NCI-H187 treated with DMSO at 0.1 percent for 48 hours (cell line): ENCODE data around the gene HFE.
"Not testable (repeated sequence)": the region's sequence is repeated elsewhere in the genome, so short reads cannot be mapped to it uniquely, and the experiment has no call there.

Experiments
- DNase-seq: peaks from one replicate; lab custom pipeline; 2025; lab: John Stamatoyannopoulos, UW

Gene HFE, protein sequence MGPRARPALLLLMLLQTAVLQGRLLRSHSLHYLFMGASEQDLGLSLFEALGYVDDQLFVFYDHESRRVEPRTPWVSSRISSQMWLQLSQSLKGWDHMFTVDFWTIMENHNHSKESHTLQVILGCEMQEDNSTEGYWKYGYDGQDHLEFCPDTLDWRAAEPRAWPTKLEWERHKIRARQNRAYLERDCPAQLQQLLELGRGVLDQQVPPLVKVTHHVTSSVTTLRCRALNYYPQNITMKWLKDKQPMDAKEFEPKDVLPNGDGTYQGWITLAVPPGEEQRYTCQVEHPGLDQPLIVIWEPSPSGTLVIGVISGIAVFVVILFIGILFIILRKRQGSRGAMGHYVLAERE

DNA sequence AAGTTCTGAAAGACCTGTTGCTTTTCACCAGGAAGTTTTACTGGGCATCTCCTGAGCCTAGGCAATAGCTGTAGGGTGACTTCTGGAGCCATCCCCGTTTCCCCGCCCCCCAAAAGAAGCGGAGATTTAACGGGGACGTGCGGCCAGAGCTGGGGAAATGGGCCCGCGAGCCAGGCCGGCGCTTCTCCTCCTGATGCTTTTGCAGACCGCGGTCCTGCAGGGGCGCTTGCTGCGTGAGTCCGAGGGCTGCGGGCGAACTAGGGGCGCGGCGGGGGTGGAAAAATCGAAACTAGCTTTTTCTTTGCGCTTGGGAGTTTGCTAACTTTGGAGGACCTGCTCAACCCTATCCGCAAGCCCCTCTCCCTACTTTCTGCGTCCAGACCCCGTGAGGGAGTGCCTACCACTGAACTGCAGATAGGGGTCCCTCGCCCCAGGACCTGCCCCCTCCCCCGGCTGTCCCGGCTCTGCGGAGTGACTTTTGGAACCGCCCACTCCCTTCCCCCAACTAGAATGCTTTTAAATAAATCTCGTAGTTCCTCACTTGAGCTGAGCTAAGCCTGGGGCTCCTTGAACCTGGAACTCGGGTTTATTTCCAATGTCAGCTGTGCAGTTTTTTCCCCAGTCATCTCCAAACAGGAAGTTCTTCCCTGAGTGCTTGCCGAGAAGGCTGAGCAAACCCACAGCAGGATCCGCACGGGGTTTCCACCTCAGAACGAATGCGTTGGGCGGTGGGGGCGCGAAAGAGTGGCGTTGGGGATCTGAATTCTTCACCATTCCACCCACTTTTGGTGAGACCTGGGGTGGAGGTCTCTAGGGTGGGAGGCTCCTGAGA, at the start of gene HFE:
HFE (plus strand) TSS at position 146 of the 832 bp plus-strand sequence; CDS start at position 158, 12 bp downstream.
- DNase-seq = no peak

DNA sequence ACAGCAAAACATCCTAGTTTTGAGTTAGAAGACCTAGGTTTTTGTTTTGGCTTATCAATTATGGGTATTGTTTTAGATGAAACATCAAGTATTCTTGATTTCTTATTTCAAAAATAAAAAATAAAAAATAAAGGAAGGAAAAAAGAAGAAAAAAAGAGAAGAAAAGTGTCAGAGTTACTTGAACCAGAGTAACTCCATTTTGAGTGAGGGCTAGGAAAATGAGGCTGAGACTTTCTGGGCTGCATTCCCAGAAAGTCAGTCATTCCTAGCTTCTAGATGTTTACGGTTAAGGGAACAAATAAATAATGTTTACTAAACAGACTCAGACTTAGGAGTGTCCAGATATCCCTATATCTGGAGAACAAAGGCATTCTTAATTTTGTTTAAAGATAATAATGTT, 45.3 kb upstream of the HFE start:
- no peak for DNase-seq

DNA sequence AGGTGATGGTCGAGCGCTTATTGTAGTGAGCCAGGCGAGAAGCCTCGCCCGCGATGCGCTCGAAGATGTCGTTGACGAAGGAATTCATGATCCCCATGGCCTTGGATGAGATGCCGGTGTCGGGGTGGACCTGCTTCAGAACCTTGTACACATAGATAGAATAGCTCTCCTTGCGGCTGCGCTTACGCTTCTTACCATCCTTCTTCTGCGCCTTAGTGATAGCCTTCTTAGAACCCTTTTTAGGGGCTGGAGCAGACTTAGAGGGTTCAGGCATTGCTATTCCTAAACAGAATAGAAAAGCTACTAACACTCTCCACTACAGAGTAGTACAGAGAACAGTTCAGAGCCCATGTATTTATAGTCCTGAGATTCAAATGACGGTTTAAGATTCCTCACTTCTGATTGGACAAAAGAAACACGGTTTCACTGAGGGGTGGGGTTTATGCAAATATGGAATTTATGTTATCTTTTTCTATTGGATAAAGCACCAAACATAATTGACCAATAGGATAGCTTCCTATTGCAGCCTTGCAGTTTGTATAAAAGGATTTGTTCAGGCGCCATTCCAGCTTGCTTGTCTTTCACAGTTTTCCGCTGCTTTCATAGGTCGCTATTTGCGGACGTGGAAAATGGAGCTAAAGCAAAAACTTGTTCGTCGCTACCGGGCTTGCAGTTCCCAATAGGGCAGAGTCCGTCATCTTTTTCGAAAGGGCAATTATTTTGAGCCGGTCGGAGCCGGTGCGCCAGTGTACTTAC, 43.7 kb upstream of the HFE start:
- DNase-seq = peak; percentile 83

DNA sequence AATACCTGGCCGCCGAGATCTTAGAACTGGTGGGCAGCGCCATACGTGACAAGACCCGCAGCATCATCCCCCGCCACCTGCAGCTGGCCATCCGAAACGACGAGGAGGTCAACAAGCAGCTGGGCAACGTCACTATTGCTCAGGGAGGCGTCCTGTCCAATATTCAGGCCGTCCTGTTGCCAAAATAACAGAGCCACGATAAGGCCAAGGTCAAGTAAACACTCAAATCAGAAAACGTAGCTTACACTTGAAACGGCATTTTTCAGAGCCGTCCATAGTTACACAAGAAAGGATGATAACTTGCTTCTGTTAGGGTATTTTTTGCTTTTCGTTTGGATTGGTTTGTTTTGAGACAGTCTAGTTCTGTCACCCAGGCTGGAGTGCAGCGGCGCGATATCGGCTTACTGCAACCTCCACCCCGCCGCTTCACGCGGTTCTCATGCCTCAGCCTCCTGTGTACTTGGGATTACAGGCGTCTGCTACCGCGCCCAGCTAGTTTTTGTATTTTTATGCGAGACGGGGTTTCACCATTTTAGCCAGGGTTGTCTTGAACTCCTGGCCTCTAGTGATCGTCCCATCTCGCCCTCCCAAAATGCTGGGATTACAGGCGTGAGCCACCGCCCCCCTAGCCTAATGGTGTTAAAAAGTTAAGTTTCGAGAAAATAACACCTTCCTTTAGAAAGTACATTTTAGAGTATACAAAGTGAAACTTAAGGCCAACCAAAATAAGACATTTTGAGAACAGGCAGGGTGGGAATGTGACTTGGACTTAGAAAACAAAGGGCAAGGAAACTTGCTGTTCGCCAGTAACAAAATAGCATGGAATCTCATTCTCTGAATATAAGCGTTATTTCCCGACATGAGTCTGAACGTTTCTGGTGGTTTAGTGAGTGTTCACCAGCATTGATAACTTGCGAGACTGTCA, 42.8 kb upstream of the HFE start:
- no peak for DNase-seq

DNA sequence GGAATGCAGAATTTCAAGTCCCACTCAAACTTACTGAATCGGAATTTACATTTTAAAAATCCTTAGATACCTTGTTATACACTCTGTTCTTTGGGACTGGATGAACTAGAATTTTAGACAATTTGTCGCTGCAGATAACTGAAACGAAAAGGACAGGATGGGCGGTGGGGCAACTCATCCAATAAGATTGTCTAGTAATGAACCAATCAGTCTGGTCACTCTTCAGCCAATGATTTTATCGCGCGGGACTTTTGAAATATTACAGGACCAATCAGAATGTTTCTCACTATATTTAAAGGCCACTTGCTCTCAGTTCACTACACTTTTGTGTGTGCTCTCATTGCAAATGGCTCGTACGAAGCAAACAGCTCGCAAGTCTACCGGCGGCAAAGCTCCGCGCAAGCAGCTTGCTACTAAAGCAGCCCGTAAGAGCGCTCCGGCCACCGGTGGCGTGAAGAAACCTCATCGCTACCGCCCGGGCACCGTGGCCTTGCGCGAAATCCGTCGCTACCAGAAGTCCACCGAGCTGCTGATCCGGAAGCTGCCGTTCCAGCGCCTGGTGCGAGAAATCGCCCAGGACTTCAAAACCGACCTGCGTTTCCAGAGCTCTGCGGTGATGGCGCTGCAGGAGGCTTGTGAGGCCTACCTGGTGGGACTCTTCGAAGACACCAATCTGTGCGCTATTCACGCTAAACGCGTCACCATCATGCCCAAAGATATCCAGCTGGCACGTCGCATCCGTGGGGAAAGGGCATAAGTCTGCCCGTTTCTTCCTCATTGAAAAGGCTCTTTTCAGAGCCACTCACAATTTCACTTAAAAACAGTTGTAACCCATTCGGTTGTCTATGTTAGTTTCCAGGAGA, 41.9 kb upstream of the HFE start:
- peak; percentile 84 for DNase-seq

DNA sequence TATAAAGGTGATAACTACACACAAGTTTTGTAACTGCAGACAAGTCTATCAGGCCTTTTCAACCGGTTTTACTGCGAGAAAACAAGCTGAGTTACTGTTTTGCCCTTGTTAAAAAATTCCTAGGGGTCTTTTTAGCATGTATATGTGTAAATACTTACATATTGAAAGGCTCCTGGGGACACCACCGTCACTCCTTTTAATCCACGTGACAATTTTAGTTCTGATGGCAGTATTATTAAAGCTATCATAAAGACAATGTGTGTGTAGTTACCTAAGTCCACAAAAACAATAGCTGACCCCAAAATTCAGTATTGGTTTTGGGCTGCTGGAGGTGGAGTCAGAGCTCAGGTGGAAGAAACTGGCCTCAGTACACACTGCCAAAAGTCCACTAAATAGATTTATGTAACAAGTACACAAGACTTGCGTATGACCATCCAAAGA, 41.3 kb upstream of the HFE start:
- DNase-seq = no peak

DNA sequence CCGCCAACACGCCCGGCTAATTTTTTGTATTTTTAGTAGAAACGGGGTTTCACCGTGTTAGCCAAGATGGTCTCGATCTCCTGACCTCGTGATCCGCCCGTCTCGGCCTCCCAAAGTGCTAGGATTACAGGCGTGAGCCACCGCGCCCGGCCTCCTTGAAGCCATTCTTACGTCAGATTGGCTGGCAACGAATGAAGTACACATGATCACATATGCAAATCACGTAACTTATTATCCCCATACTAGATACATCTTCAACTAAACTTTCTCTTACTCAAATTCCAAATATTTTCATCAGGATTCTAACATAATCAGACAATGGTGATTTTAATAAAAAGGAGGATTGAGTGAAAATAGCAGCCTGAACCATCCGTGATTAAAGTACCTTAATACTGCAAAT, 39.9 kb upstream of the HFE start:
- DNase-seq = not testable (repeated sequence)

DNA sequence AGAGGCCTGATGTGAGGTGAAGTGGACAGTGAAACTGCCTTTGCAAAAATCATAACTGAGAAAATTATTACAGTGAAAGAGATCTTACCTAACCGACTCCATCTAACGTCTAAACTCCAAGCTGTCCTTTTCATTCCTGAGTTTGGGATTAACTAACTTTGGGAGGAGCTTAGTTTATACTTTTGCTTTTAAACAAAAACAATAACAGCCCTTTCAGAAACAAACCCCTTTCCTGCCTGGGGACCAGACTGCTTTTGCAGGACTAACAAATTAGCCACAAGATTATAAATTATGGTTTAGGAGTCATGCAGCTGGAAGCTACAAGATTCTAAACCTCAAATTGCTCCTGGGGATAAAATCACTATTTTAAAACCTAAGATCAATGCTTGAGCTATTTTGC, 38.6 kb upstream of the HFE start:
- DNase-seq = no peak

DNA sequence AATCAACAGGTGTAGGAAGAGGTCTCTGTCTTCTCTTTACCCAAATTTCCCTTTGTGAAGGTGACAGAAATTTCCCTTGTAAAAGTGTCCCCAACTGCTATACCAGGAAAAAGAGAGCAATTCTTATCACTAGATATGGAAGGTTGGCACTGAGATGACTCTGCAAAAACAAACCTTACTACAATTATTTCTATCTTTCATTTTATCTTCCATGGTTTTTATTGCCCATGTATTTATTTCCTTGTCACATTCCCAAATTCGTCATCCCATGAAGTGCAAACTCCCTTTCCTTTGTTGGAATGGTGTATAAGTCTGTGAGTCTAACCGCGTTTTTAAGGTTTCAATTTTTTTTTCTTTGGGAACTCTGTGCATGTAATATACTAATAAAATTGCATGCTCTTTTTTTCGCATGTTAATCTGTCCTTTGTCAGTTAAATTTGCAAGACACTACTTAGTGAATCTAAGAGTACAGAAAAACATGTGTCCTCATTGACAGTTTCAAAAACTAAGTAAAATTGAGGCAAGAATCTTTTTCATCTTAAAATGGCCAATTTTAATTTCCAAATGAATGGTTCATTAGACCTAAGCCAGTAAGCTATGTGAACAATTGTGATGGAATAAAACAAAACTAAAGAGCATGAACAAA, 35.4 kb upstream of the HFE start:
- no peak for DNase-seq

DNA sequence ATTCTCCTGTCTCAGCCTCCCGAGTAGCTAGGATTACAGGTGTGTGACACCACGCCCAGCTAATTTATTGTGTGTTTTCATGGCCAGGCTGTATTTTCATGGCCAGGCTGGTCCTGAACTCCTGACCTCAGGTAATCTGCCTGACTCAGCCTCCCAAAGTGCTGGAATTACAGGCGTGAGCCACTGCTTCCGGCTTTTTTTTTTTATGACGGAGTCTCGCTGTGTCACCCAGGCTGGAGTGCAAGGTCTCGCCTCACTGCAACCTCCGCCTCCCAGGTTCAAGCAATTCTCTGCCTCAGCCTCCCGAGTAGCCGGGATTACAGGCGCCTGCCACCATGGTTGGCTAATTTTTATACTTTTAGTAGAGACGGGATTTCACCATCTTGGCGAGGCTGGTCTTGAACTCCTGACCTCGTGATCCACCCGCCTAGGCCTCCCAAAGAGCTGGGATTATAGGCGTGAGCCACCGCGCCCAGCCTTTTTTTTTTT, 34.4 kb upstream of the HFE start:
- not testable (repeated sequence) for DNase-seq

DNA sequence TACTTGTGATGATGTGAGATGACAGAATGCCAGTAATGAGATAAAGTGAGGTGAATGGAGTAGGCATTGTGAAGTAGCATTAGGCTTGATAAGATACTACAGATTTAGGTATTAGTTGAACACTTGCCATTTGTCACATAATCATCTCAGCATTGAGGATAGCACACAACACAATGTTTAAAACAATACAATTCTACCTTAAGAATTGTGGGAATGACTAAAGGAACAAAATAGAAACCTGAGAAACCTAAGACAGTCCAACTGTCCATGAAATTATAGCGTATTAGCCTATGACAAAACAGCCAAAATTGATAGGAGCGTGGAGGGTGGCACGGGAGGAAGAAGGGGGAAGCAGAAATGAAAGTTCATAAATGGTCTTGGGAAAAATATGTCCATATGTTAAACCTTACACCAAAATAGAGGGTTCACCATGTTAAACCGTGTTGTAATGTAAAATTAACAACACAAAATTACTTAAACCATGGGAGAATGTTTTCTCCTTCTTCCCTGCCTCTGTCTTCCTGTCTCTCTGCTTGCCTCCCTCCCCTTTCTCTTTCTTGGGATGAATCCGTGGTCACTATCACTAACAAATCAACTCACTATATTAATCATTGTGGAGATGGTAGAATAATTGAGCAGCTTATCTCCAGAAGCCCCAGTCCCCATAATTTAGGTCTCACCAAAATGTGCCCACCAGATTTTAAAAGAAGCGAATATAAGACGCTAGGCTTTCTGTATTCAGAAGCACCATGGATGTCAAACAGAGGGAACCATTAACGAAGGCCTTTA, 33.0 kb upstream of the HFE start:
- no peak for DNase-seq

DNA sequence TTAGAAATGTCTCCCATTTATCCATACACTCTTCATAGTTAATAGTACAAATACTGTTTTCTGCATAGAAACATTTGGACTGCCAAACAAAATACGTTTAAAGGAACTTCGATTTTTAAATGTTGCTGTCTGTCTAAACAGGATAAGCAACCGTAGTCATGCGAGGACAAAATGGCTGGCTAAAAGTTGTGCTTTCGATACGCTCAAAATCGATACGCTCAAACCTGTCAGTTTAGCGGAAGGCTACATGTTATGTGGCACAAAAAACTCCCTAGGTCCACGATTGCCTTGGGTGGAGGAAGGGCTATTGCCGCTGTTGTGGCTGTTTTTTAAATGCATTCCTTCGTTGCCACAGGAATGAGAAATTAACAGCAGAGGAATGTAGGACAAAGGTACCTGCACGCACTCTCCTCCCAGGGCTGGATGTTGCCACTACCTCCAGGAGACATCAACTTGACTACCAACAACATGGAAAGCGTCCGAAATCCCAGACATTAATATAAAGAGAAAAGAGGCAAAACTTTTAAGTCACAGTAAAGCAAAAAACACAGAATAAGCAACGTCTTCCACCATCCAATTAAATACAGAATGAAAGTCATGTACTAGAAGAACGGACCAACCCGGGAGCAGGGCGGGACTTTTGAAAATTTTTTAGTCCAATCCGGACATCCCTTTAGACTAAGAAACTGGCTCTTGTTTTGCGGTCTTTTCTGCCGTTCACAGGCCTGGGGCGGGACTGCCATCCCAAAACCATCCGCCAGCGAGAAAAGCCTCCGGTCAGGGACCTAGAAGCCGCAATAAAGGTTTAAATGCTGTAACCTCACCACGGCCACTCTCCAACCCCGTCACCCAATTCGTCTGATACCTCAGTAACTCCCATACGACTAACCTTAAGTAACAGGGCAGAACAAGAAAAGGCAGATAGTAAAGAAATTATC, 32.2 kb upstream of the HFE start:
- peak; percentile 68 for DNase-seq

DNA sequence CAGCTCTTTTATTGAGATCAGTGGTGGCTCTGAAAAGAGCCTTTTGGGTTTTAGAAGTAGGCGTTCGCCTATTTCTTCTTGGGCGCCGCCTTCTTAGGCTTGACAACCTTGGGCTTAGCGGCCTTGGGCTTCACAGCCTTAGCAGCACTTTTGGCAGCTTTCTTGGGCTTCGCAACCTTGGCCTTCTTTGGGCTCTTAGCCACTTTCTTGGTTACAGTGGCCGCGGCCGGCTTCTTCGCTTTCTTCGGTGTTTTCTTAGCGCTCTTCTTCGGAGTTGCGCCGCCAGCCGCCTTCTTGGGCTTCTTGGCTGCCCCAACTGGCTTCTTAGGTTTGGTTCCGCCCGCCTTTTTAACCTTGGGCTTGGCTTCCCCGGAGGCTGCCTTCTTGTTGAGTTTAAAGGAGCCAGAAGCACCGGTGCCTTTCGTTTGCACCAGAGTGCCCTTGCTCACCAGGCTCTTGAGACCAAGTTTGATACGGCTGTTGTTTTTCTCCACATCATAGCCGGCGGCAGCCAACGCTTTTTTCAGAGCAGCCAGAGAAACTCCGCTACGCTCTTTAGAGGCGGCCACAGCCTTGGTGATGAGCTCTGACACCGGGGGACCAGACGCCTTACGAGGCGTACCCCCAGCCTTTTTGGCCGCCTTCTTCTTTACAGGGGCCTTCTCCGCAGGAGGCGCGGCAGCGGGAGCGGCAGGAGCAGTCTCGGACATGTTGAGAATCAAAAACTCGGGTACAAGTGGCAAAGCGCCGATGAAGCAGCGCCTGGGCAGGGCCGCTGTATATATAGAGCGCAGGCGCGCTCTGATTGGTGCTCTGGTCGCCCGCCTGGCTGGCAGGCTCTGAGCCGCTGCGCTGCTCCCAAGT, 31.3 kb upstream of the HFE start:
- peak; percentile 55 for DNase-seq

DNA sequence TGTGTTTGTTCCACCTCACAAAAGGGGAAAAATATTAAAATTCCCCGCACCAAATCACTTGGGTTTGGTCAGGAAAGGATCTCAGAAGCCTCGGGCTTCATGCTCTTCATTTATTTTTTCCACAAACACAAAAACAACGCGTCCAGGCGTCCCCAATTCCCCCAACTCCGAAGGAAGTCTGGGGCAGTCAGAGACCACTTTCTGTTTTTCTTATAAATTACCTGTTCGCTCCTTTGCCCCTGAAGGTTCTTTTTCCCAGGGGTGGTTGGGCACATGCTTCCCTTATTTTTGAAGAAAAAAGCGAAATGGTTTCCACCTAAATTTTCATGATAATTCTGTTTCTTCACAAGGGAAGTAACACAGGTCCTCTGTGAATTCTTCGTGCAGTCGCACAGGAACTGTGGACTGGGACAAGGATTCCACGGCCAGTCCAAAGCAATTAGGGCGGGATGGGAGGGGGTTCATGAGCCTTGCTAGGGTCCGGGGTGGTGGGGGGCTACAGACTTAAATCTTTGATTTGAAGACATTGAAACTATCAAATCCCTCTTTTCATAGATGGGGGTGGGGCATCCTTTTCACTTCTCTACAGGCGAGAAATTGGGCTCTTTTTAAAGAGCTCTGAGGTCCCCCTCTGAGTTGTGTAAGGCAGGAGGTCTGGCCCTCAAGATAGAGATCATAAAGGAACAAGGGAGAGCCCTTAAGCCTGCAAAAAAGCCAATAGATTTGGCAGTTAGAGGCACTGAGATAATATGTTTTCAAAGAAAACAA, 30.5 kb upstream of the HFE start:
- no peak for DNase-seq

DNA sequence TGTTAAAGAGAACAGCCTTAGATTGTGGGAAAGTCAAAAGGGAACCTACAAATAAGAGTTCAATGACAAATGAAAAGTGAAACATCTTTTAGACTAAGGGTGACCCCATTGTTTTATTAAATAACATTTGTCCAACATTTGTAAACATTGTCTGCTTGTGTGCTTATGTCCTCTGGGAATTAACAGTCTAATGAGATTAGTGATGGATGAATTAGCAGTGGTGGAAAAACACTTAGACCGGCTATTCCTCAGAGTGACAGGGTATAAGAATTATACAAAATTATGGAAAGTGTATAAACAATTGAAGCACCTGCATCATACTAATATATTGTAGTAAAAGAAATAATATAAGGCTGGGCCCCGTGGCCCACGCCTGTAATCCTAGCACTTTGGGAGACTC, 29.3 kb upstream of the HFE start:
- no peak for DNase-seq

DNA sequence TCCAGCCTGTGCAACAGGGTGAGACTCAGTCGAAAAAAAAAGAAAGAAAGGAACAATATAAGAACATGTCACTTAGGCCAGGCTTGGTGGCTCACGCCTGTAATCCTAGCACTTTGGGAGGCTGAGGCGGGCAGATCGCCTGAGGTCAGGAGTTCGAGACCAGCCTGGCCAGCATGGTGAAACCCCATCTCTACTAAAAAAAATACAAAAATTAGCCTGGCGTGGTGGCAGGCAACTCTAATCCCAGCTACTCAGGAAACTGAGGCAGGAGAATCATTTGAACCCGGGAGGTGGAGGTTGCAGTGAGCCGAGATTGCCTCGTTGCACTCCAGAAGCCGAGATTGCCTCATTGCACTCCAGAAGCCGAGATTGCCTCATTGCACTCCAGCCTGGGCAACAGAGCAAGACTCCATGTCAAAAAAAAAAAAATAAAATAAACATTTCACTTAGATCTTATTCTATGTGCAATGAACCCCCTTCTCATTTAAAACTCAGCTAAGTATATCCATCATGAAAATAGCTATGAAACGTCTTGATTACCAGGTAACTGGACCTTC, 28.7 kb upstream of the HFE start:
- not testable (repeated sequence) for DNase-seq
